Measurements from ENCODE around the gene OVOL2. TPM values are rescaled to one million over a fixed set of nuclear protein-coding genes. Genes with fewer than 3 reads are reported as not detected.

OVOL2 gene
- total RNA-seq, result 15.6 and 16.8 TPM in 2 replicates

GRCh38 chr20:18057101-18057993 lies at the start of gene OVOL2:
Gene OVOL2, minus strand, starts transcription at chr20:18057916. Its CDS starts 282 bp downstream, at chr20:18057634.

Other genes with a start within 250 kb of the OVOL2 start
- gene SNX5, start 89.1 kb downstream of the OVOL2 start, total RNA-seq, result 128 and 155 TPM in 2 replicates
- gene MGME1, start 88.9 kb downstream of the OVOL2 start, total RNA-seq, result 14.6 and 15.2 TPM in 2 replicates
- 9.8 and 11.2 TPM in 2 replicates for gene KAT14, start 79.9 kb upstream of the OVOL2 start, total RNA-seq
- 14.6 and 16.1 TPM in 2 replicates for gene PET117, start 79.9 kb upstream of the OVOL2 start, total RNA-seq
- gene ZNF133, start 230.6 kb upstream of the OVOL2 start, total RNA-seq, result 12.8 and 20.0 TPM in 2 replicates

Data from airway epithelial cell (primary cell).